ENCODE results near the gene PIGK.
"Not testable (repeated sequence)": the region's sequence is repeated elsewhere in the genome, so short reads cannot be mapped to it uniquely, and the experiment has no call there.

The PIGK gene

GRCh38 chr1:77159706-77160105 is 59.5 kb downstream of the PIGK start:
- peaks cover 0 to 44% of the 10 kb centered on the region in 2 experiments; a peak in 2 of 3 replicates for H3K36me3 ChIP-seq (ENCODE audit: control insufficient read depth in 2 of 2, insufficient read depth in 1 of 2, low read length in 2 of 2)
- H3K27ac ChIP-seq (ENCODE audit: extremely low read depth, low read depth, low read length); H3K4me1 ChIP-seq (ENCODE audit: control insufficient read depth, insufficient read depth, low read length); POLR2A ChIA-PET; H3K9me3 ChIP-seq (ENCODE audit: control insufficient read depth, insufficient read depth, low read depth, low read length); H3K4me3 ChIP-seq (ENCODE audit: low read depth, low read length); CTCF ChIA-PET: not testable (repeated sequence)

GRCh38 chr1:77156214-77156613 is 63.0 kb downstream of the PIGK start:
- H3K4me3 ChIP-seq (ENCODE audit: low read depth, low read length), result no peak overlapping the region
- peaks cover 0 to 35% of the 10 kb centered on the region in 2 experiments; a peak in 2 of 3 replicates for H3K36me3 ChIP-seq (ENCODE audit: control insufficient read depth in 2 of 2, insufficient read depth in 1 of 2, low read length in 2 of 2)
- no peaks in the 10 kb centered on the region for H3K9me3 ChIP-seq (ENCODE audit: control insufficient read depth, insufficient read depth, low read depth, low read length)
- POLR2A ChIA-PET, result no interaction called here
- TF ChIP-seq ZIC2 (tag by site-specific recombination; IDR thresholded peaks at IDR 0.05) (no peak), ZNF146 (tag by site-specific recombination; IDR thresholded peaks at IDR 0.05) (no peak), ZNF621 (tag by site-specific recombination; IDR thresholded peaks at IDR 0.05) (no peak), ZFHX2 (tag by site-specific recombination; conservative IDR thresholded peaks at IDR 0.05) (no peak), ZNF18 (tag by site-specific recombination; IDR thresholded peaks at IDR 0.05) (no peak), ZNF747 (tag by site-specific recombination; IDR thresholded peaks at IDR 0.05) (no peak), PRDM10 (tag by site-specific recombination; IDR thresholded peaks at IDR 0.05) (no peak)
- no peaks in the 10 kb centered on the region for H3K4me1 ChIP-seq (ENCODE audit: control insufficient read depth, insufficient read depth, low read length)
- H3K27ac ChIP-seq (ENCODE audit: extremely low read depth, low read depth, low read length), result no peak overlapping the region
- CTCF ChIA-PET, result interaction anchor here (0.6 kb wide), 1 partner anchor 958 kb away, joined by 3 read pairs; no protein-coding TSS in a partner anchor

- Histone ChIP-seq H3K4me3 (ENCODE audit: low read depth, low read length) (no peak overlapping the region), H3K27ac (ENCODE audit: extremely low read depth, low read depth, low read length) (no peak overlapping the region), H3K36me3 (ENCODE audit: control insufficient read depth in 2 of 2, insufficient read depth in 1 of 2, low read length in 2 of 2) (no peaks in the 10 kb centered on the region), H3K9me3 (ENCODE audit: control insufficient read depth, insufficient read depth, low read depth, low read length) (no peaks in the 10 kb centered on the region), H3K4me1 (ENCODE audit: control insufficient read depth, insufficient read depth, low read length) (no peaks in the 10 kb centered on the region)
- POLR2A ChIA-PET, result no interaction called here
- no peak for TF ChIP-seq ZNF18 (tag by site-specific recombination; IDR thresholded peaks at IDR 0.05)
- TF ChIP-seq ZNF416 (tag by site-specific recombination; IDR thresholded peaks at IDR 0.05), result no peak
- TF ChIP-seq ZNF169 (tag by site-specific recombination; IDR thresholded peaks at IDR 0.05), result no peak
- TF ChIP-seq FEZF1 (tag by site-specific recombination; IDR thresholded peaks at IDR 0.05), result no peak
- no peak for TF ChIP-seq KLF17 (tag by site-specific recombination; IDR thresholded peaks at IDR 0.05)
- TF ChIP-seq ZBTB44 (tag by site-specific recombination; IDR thresholded peaks at IDR 0.05), result no peak
- no peak for TF ChIP-seq ZNF639 (tag by site-specific recombination; IDR thresholded peaks at IDR 0.05)
- TF ChIP-seq ZNF624 (tag by site-specific recombination; IDR thresholded peaks at IDR 0.05), result no peak
- no peak for TF ChIP-seq ZNF140 (tag by site-specific recombination; IDR thresholded peaks at IDR 0.05)
- TF ChIP-seq GLIS1 (tag by site-specific recombination; IDR thresholded peaks at IDR 0.05), result no peak
- CTCF ChIA-PET, result interaction anchor here (0.6 to 1.1 kb wide), 4 partner anchors 63 to 969 kb away, joined by 3 to 4 read pairs (median 3); no protein-coding TSS in a partner anchor
Observed at GRCh38 chr1:77146270-77146669, 73.0 kb downstream of the PIGK start.
